ENCODE measurements around the gene NDUFA13. TPM values are rescaled to one million over a fixed set of nuclear protein-coding genes. Genes with fewer than 3 reads are reported as not detected.

The NDUFA13 gene
- polyA plus RNA-seq, 1 experiment = 388 TPM

DNA sequence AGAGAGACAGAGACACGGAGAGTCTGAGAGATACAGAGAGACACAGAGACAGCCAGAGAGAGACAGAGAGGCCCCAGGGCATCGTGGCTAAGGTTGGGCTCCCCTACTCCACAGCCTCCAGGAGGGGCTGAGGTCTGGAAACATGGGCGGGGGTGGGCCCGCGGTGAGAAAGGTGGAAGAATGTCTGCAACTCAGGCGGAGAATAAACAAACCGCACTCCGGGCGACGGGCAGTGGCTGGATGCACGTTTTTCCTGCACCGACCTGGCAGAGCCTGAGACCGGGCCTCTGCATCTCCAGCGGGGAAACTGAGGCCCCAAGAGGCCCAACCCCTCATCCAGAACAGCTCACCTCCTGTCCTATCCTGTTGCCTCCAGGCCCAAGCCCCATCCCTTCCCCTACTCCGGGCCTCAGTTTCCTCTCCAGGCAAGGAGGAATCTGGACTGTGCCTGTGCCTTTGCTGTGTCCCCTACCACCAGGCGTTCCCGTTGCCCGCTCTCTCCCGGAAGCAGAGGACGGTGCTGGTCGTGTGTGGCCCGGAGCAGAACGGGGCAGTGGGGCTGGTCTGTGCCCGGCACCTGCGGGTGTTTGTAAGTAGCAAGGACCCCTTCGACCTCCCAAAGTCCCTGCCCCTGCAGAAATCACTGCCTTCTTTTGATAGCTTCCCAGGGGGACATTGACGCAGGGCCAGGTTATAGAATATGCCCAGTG lies 18.7 kb downstream of the NDUFA13 start:
- CTCF ChIA-PET = no interaction called here
- no peak for TF ChIP-seq CTCF (IDR thresholded peaks at IDR 0.05; ENCODE audit: low read depth, low read length)
- POLR2A ChIA-PET = interaction anchor here (1.3 kb wide), 1 partner anchor 19 kb away, joined by 3 read pairs; the partner anchor contains the start of genes NDUFA13 and TSSK6

DNA sequence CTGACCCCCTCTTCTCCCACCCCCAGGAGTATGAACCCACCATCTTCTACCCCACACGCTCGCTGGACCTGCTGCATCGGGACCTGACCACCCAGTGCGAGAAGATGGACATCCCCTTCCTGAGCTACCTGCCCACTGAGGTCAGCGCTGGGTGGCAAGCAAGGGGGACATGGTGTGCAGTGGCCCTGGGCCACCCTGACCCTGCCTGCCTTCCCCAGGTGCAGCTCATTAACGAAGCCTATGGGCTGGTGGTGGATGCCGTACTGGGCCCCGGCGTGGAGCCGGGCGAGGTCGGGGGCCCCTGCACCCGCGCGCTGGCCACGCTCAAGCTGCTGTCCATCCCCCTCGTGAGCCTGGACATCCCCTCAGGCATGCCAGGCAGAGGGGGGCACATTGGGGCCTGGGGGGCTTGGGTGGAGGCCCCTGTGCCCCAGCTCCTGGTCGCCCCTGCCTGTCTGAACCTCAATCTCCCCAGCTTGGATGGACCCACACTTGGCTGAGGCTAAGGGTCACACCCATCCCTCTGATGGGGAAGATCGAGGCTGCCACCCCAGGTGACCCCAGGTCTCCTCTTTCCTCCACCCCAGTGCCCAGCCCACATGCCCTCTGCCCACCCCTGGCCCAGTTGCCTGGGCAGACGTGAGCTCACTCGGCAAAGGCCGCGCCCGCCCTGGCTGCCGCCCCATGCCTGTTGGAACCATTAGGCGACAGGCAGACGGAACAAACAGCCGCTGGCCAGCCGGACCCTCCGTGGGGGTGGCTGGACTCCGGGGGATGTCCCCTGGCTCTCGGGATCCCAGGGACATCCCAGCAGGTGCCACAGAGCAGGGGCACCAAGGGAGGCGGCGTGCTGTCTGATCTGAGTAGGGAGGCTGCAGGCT lies 19.5 kb downstream of the NDUFA13 start:
- peaks cover 22% of the 10 kb centered on the region for H3K27me3 ChIP-seq (ENCODE audit: control insufficient read depth, insufficient read depth, low read length)
- H3K4me3 ChIP-seq (ENCODE audit: low read depth, low read length) = no peak overlapping the region
- ChIA-PET POLR2A (interaction anchor here (1.3 kb wide), 1 partner anchor 20 kb away, joined by 3 read pairs; the partner anchor contains the start of genes NDUFA13 and TSSK6), CTCF (interaction anchor here (1.8 kb wide), 1 partner anchor 108 kb away, joined by 5 read pairs; the partner anchor contains the start of gene GMIP)
- DNase-seq (ENCODE audit: low read depth, low spot score) = no peak
- H3K27ac ChIP-seq (ENCODE audit: low read depth, low read length) = no peak overlapping the region
- peaks cover 10% of the 10 kb centered on the region; the same call in 1 of the 2 replicates for H3K9me3 ChIP-seq (ENCODE audit: control insufficient read depth, insufficient read depth, low read length)
- no peak for TF ChIP-seq CTCF (IDR thresholded peaks at IDR 0.05; ENCODE audit: low read depth, low read length)

More for the DNA sequence above, 18.7 kb downstream of the NDUFA13 start:
- Histone ChIP-seq H3K4me3 (ENCODE audit: low read depth, low read length) (no peak overlapping the region), H3K9me3 (ENCODE audit: control insufficient read depth, insufficient read depth, low read length) (peaks cover 6% of the 10 kb centered on the region; the same call in 1 of the 2 replicates), H3K27ac (ENCODE audit: low read depth, low read length) (no peak overlapping the region), H3K27me3 (ENCODE audit: control insufficient read depth, insufficient read depth, low read length) (peaks cover 18% of the 10 kb centered on the region)
- no peak for DNase-seq (ENCODE audit: low read depth, low spot score)

DNA sequence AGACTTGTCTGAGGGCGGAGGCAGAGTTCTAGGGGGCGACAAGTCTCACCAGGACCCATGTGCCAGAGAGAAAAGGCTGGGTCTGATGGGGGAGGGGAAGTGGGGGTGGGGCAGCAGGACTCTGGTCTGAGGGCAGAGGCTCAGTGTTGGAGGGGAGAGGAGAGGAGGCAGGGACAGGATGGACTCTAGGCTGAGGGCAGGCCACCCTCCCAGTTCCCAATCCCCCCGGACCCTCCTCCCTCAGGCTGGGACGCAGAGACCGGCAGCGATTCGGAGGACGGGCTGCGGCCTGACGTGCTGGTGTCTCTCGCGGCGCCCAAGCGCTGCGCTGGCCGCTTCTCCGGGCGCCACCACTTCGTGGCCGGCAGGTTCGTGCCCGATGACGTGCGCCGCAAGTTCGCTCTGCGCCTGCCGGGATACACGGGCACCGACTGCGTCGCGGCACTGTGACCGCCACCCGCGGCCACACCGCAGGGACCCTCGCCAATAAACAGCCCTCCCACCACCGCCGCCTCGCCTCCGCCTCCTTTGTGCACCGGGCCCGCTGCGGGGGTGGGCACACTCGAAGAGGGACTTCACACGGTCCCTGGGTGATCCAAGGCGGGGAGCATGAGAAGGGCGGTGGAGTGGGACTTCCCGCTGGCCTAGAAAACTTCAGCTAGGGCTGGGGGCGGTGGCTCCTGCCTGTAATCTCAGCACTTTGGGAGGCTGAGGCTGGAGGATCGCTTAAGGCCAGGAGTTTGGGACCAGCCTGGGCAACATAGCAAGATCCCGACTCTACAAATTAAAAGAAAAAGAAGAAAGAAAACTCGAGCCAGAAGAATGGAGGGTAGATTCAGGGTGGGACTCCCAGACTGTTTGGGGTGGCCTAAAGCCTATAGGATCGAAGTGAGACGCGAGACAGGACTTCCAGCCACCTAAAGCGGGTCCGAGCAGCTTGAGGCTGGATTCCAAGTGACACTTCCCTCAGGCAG lies 21.3 kb downstream of the NDUFA13 start:
- CTCF ChIA-PET = interaction anchor here (0.6 to 1.8 kb wide), 3 partner anchors 20 to 107 kb away, joined by 3 to 5 read pairs (median 4); partner anchors contain the start of gene GMIP
- POLR2A ChIA-PET = no interaction called here
- DNase-seq (ENCODE audit: low read depth, low spot score) = no peak
- H3K9me3 ChIP-seq (ENCODE audit: control insufficient read depth, insufficient read depth, low read length) = peaks cover 18% of the 10 kb centered on the region; the same call in 1 of the 2 replicates
- no peak for TF ChIP-seq CTCF (IDR thresholded peaks at IDR 0.05; ENCODE audit: low read depth, low read length)
- H3K4me3 ChIP-seq (ENCODE audit: low read depth, low read length) = no peak overlapping the region
- H3K27ac ChIP-seq (ENCODE audit: low read depth, low read length) = no peak overlapping the region
- H3K27me3 ChIP-seq (ENCODE audit: control insufficient read depth, insufficient read depth, low read length) = peaks cover 26% of the 10 kb centered on the region

DNA sequence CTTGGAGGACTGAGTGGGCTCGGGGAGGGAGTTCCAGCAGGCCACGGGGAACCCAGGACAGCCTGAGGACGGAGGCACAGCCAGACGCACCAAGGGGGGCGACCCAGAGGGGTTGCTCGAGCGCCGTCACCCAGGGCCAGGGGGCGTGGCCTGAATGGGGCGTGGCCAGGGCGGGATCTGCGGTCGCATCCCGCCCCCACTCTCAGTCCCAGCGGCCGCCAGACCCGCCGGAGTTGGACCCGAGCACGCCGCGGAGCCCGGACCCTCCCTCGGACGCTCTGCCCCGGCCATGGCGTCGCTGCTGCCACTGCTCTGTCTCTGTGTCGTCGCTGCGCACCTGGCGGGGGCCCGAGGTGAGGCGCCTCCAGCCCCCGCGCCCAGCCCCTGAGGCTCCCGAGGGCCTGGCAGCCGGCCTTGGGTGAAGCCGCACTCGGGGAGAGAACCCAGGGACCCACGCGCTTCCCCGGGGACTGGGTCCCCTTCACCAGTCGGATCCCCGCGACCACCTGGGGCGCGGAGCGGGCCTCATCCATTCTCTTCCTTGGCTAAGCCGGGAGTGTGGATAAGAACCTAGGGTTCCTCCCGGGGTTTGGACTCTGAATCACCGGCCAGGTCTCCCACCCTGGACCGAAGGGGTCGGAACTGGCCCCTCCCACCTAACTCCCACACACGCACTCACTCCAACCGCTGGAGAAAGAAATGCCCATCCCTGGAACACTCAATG lies 22.2 kb downstream of the NDUFA13 start, which contains the start of gene CILP2:
TSS of gene CILP2 (plus strand) at position 205 of the 724 bp plus-strand sequence. CDS start at position 290, 85 bp downstream.
- ChIA-PET POLR2A (no interaction called here), CTCF (interaction anchor here (1.0 kb wide), 1 partner anchor 106 kb away, joined by 4 read pairs; no protein-coding TSS in a partner anchor)
- H3K27me3 ChIP-seq (ENCODE audit: control insufficient read depth, insufficient read depth, low read length) = peaks cover 26% of the 10 kb centered on the region
- peaks cover 21% of the 10 kb centered on the region; the same call in 1 of the 2 replicates for H3K9me3 ChIP-seq (ENCODE audit: control insufficient read depth, insufficient read depth, low read length)
- H3K4me3 ChIP-seq (ENCODE audit: low read depth, low read length) = peak within 1 kb of the TSS; percentile 34; the same call in 1 of the 2 replicates
- no peak within 1 kb of the TSS for H3K27ac ChIP-seq (ENCODE audit: low read depth, low read length)
- TF ChIP-seq CTCF (IDR thresholded peaks at IDR 0.05; ENCODE audit: low read depth, low read length) = no peak
- no peak for DNase-seq (ENCODE audit: low read depth, low spot score)
